Neural cell (in vitro differentiated cells): ENCODE measurements around the gene ZBTB46. TPM values are rescaled to one million over a fixed set of nuclear protein-coding genes. Genes with fewer than 3 reads are reported as not detected.

Experiments
- H2AFZ ChIP-seq: fragments of 200-600, 300-800 bp; sonication (generic), shearing (Covaris generic); 2 replicates; pipeline ENCODE4 v1.6.0; 2014; ENCODE audit warnings: low read depth, mild to moderate bottlenecking, antibody characterized with exemption, low read length, moderate library complexity
- H3F3A ChIP-seq: fragments of 200-600 bp; shearing (Covaris generic); 2 replicates; pipeline ENCODE4 v1.6.1; 2016; ENCODE audit warnings: mild to moderate bottlenecking, moderate library complexity, mixed read lengths, antibody characterized with exemption, low read length; ENCODE audit not compliant: insufficient read depth, poor library complexity, severe bottlenecking
- H3K27ac ChIP-seq: fragments of 200-600, 300-800 bp; sonication (generic), shearing (Covaris generic); 2 replicates; pipeline ENCODE4 v1.5.1; 2014; ENCODE audit warnings: mild to moderate bottlenecking, low read length, moderate library complexity
- H3K27me3 ChIP-seq: fragments of 300-800, 200-600 bp; sonication (generic), shearing (Covaris generic); 2 replicates; pipeline ENCODE4 v1.6.0; 2014; ENCODE audit warnings: mild to moderate bottlenecking, low read depth, low read length, moderate library complexity; ENCODE audit not compliant: insufficient read depth
- H3K36me3 ChIP-seq: fragments of 300-800, 200-600 bp; sonication (generic), shearing (Covaris generic); 2 replicates; pipeline ENCODE4 v1.5.1; 2014; ENCODE audit warnings: mild to moderate bottlenecking, antibody characterized with exemption, low read length, moderate library complexity; ENCODE audit not compliant: insufficient read depth
- H3K4me2 ChIP-seq: fragments of 300-800, 200-600 bp; sonication (generic), shearing (Covaris generic); 2 replicates; pipeline ENCODE4 v1.6.0; 2014; ENCODE audit warnings: mild to moderate bottlenecking, low read length
- H3K4me3 ChIP-seq: fragments of 300-800, 200-600 bp; sonication (generic), shearing (Covaris generic); 2 replicates; pipeline ENCODE4 v1.5.1; 2014; ENCODE audit warnings: mild to moderate bottlenecking, low read length, moderate library complexity
- H3K79me2 ChIP-seq: fragments of 200-600 bp; shearing (Covaris generic); replicated peaks from 2 replicates; pipeline ENCODE4 v1.6.0; 2014; ENCODE audit warnings: mild to moderate bottlenecking, low read length, moderate library complexity; ENCODE audit not compliant: insufficient read depth
- H3K9ac ChIP-seq: fragments of 300-800, 200-600 bp; sonication (generic), shearing (Covaris generic); 2 replicates; pipeline ENCODE4 v1.6.1; 2016; ENCODE audit warnings: mild to moderate bottlenecking, low read length, mixed read lengths
- H3K9me2 ChIP-seq: fragments of 200-600 bp; shearing (Covaris generic); 2 replicates; pipeline ENCODE4 v1.6.1; 2016; ENCODE audit warnings: mild to moderate bottlenecking, low read length, mixed read lengths; ENCODE audit not compliant: insufficient read depth
- H3K9me3 ChIP-seq: fragments of 200-600, 300-800 bp; sonication (generic), shearing (Covaris generic); 2 replicates; pipeline ENCODE4 v1.6.1; 2016; ENCODE audit warnings: mild to moderate bottlenecking, mixed run types, low read length, moderate library complexity, mixed read lengths
- H4K20me1 ChIP-seq: fragments of 200-600 bp; shearing (Covaris generic); 2 replicates; pipeline ENCODE4 v1.6.1; 2016; ENCODE audit warnings: mild to moderate bottlenecking, mixed run types; ENCODE audit not compliant: insufficient read depth
- CTCF ChIP-seq: fragments of 450-650 bp; IDR thresholded peaks from 2 replicates; pipeline ENCODE4 v1.5.1; 2014; ENCODE audit warnings: antibody characterized with exemption, mild to moderate bottlenecking, moderate library complexity; ENCODE audit not compliant: poor library complexity, severe bottlenecking
- EZH2 ChIP-seq: fragments of 200-600, 300-800 bp; shearing (Covaris generic), sonication (generic); IDR thresholded peaks from 2 replicates; pipeline ENCODE4 v1.6.1; 2014; ENCODE audit warnings: antibody characterized with exemption, low read length, borderline replicate concordance, mild to moderate bottlenecking; ENCODE audit not compliant: insufficient read depth, poor library complexity, severe bottlenecking
- MXI1 ChIP-seq: fragments of 450-650 bp; conservative IDR thresholded peaks from 2 replicates; pipeline ENCODE4 v1.6.1; 2014; ENCODE audit warnings: antibody characterized with exemption, mild to moderate bottlenecking; ENCODE audit not compliant: poor library complexity, severe bottlenecking
- POLR2AphosphoS5 ChIP-seq: IDR thresholded peaks from 2 replicates; pipeline ENCODE4 v1.6.1; 2012
- RAD21 ChIP-seq: fragments of 450-650 bp; conservative IDR thresholded peaks from 2 replicates; pipeline ENCODE4 v1.6.1; 2014; ENCODE audit warnings: antibody characterized with exemption, mild to moderate bottlenecking, moderate library complexity
- REST ChIP-seq: IDR thresholded peaks from 2 replicates; pipeline ENCODE4 v1.6.1; 2012; ENCODE audit warnings: borderline replicate concordance
- SMC3 ChIP-seq: fragments of 450-650 bp; conservative IDR thresholded peaks from 2 replicates; pipeline ENCODE4 v1.6.1; 2014; ENCODE audit warnings: antibody characterized with exemption, mild to moderate bottlenecking, moderate library complexity; ENCODE audit not compliant: poor library complexity
- TAF1 ChIP-seq: IDR thresholded peaks from 2 replicates; pipeline ENCODE4 v1.6.1; 2012; ENCODE audit warnings: low read depth
- polyA plus RNA-seq: library from polyadenylated mRNA; depleted of rRNA; stranded (reverse); fragments of >200 nt; gene quantifications from 2 replicates; pipeline ENCODE4 v1.2.3, GENCODE V29; 2014

ZBTB46 gene
- polyA plus RNA-seq, 1 donor from 2014 or later: 15.0 TPM

GRCh38 chr20:63765082-63765873, 65.8 kb downstream of the ZBTB46 start:
- Histone ChIP-seq H3K4me2 (no peak overlapping the region), H3K79me2 (no peaks in the 10 kb centered on the region), H3K9me3 (no peaks in the 10 kb centered on the region), H3K4me3 (no peak overlapping the region), H3F3A (no peaks in the 10 kb centered on the region), H4K20me1 (no peaks in the 10 kb centered on the region), H3K36me3 (no peaks in the 10 kb centered on the region), H2AFZ (no peak overlapping the region), H3K27me3 (no peaks in the 10 kb centered on the region), H3K9me2 (no peaks in the 10 kb centered on the region), H3K9ac (no peak overlapping the region), H3K27ac (no peak overlapping the region)
- TF ChIP-seq SMC3: no peak
- TF ChIP-seq POLR2AphosphoS5: no peak
- no peak for TF ChIP-seq EZH2
- TF ChIP-seq REST: no peak
- TF ChIP-seq CTCF: no peak
- TF ChIP-seq TAF1: no peak
- TF ChIP-seq MXI1: no peak
- TF ChIP-seq RAD21: no peak

- Histone ChIP-seq H3F3A (no peaks in the 10 kb centered on the region), H3K4me3 (no peak overlapping the region), H3K36me3 (no peaks in the 10 kb centered on the region), H3K27me3 (no peaks in the 10 kb centered on the region), H3K79me2 (no peaks in the 10 kb centered on the region), H2AFZ (no peak overlapping the region), H3K9ac (no peak overlapping the region), H4K20me1 (no peaks in the 10 kb centered on the region), H3K27ac (no peak overlapping the region), H3K9me3 (no peaks in the 10 kb centered on the region), H3K9me2 (no peaks in the 10 kb centered on the region), H3K4me2 (no peak overlapping the region)
- no peak for TF ChIP-seq REST
These were observed 71.6 kb downstream of the ZBTB46 start for GRCh38 chr20:63759377-63759901.
